ENCODE results near the gene NFIX. TPM values are rescaled to one million over a fixed set of nuclear protein-coding genes. Genes with fewer than 3 reads are reported as not detected.

Gene NFIX
- total RNA-seq, 2 experiments from 2014 or later: 4.7 to 5.0 TPM

- H3K4me3 Mint-ChIP-seq: peak overlapping the region; percentile 82
- H3K27ac Mint-ChIP-seq: no peak overlapping the region
- peaks cover 8% of the 10 kb centered on the region for H3K4me1 Mint-ChIP-seq (ENCODE audit: low read depth)
- TF ChIP-seq CTCF (IDR thresholded peaks at IDR 0.05): no peak
- no peaks in the 10 kb centered on the region for H3K36me3 Mint-ChIP-seq (ENCODE audit: low read depth)
- peaks cover 8% of the 10 kb centered on the region for H3K27me3 Mint-ChIP-seq
- no peaks in the 10 kb centered on the region for H3K9me3 Mint-ChIP-seq
- no peak for DNase-seq
- intact Hi-C loops (cut with micrococcal nuclease): no loop called here
- ChIA-PET POLR2A (no interaction called here), CTCF (interaction anchor here (1.0 to 1.6 kb wide), 2 partner anchors 38 to 65 kb away, joined by 4 read pairs; no protein-coding TSS in a partner anchor)
- peak; percentile 59 for ATAC-seq
Measured at GRCh38 chr19:12995596-12996405, 526 bp downstream of the NFIX start.

GRCh38 chr19:12996406-12997094 is 1.3 kb downstream of the NFIX start:
- ChIA-PET CTCF (interaction anchor here (1.2 kb wide), 1 partner anchor 37 kb away, joined by 4 read pairs; no protein-coding TSS in a partner anchor), POLR2A (no interaction called here)
- Mint-ChIP-seq H3K27ac (no peak overlapping the region), H3K4me3 (peak overlapping the region; percentile 74), H3K9me3 (no peaks in the 10 kb centered on the region), H3K27me3 (peaks cover 8% of the 10 kb centered on the region), H3K4me1 (ENCODE audit: low read depth) (peaks cover 8% of the 10 kb centered on the region), H3K36me3 (ENCODE audit: low read depth) (no peaks in the 10 kb centered on the region)
- DNase-seq (no peak), ATAC-seq (no peak)
- intact Hi-C loops (cut with micrococcal nuclease): no loop called here
- no peak for TF ChIP-seq CTCF (IDR thresholded peaks at IDR 0.05)

GRCh38 chr19:12997179-12997966 is 2.1 kb downstream of the NFIX start:
- no peak for DNase-seq
- no peaks in the 10 kb centered on the region for H3K36me3 Mint-ChIP-seq (ENCODE audit: low read depth)
- no peaks in the 10 kb centered on the region for H3K9me3 Mint-ChIP-seq
- POLR2A ChIA-PET: no interaction called here
- TF ChIP-seq CTCF (IDR thresholded peaks at IDR 0.05): no peak
- no peak overlapping the region for H3K27ac Mint-ChIP-seq
- peak overlapping the region; percentile 24 for H3K4me3 Mint-ChIP-seq
- ATAC-seq: no peak
- intact Hi-C loops (cut with micrococcal nuclease): no loop called here
- peaks cover 8% of the 10 kb centered on the region for H3K27me3 Mint-ChIP-seq
- peaks cover 8% of the 10 kb centered on the region for H3K4me1 Mint-ChIP-seq (ENCODE audit: low read depth)
- CTCF ChIA-PET: interaction anchor here (0.9 to 1.2 kb wide), 2 partner anchors 20 to 36 kb away, joined by 3 to 4 read pairs; no protein-coding TSS in a partner anchor

- Mint-ChIP-seq H3K36me3 (ENCODE audit: low read depth) (no peaks in the 10 kb centered on the region), H3K9me3 (no peaks in the 10 kb centered on the region), H3K27me3 (peaks cover 8% of the 10 kb centered on the region), H3K4me3 (no peak overlapping the region), H3K4me1 (ENCODE audit: low read depth) (peaks cover 8% of the 10 kb centered on the region), H3K27ac (no peak overlapping the region)
- CTCF ChIA-PET: interaction anchor here (0.9 kb wide), 1 partner anchor 21 kb away, joined by 3 read pairs; no protein-coding TSS in a partner anchor
- TF ChIP-seq CTCF (IDR thresholded peaks at IDR 0.05): no peak
- no peak for ATAC-seq
- intact Hi-C loops (cut with micrococcal nuclease): no loop called here
- POLR2A ChIA-PET: no interaction called here
- DNase-seq: no peak
Measured at GRCh38 chr19:12997967-12998940, 3.0 kb downstream of the NFIX start.
